Panc1 (cell line): Measurements from ENCODE around the gene FBXW7.

Experiments
- POLR2AphosphoS5 ChIP-seq: IDR thresholded peaks from 2 replicates; pipeline ENCODE4 v1.6.1; 2012; ENCODE audit warnings: mild to moderate bottlenecking, low read depth, low read length, moderate library complexity
- REST ChIP-seq, 2 experiments: IDR thresholded peaks; 2 replicates each; pipeline ENCODE4 v1.6.1; 2011 to 2012; ENCODE audit warnings: low read depth in 2 of 2, control low read depth in 1 of 2, low read length in 1 of 2, mild to moderate bottlenecking in 1 of 2, moderate library complexity in 1 of 2; ENCODE audit not compliant: insufficient read depth in 1 of 2
- SIN3A ChIP-seq: IDR thresholded peaks from 2 replicates; pipeline ENCODE4 v1.6.1; 2012; ENCODE audit warnings: low read depth, mild to moderate bottlenecking, low read length, moderate library complexity, borderline replicate concordance; ENCODE audit not compliant: insufficient read depth
- TF ChIP-seq, protein P1 (sequence below): fragments of 450-650 bp; IDR thresholded peaks from 2 replicates; pipeline ENCODE4 v1.5.1; 2017; ENCODE audit warnings: mild to moderate bottlenecking

- TF ChIP-seq, protein P1, sequence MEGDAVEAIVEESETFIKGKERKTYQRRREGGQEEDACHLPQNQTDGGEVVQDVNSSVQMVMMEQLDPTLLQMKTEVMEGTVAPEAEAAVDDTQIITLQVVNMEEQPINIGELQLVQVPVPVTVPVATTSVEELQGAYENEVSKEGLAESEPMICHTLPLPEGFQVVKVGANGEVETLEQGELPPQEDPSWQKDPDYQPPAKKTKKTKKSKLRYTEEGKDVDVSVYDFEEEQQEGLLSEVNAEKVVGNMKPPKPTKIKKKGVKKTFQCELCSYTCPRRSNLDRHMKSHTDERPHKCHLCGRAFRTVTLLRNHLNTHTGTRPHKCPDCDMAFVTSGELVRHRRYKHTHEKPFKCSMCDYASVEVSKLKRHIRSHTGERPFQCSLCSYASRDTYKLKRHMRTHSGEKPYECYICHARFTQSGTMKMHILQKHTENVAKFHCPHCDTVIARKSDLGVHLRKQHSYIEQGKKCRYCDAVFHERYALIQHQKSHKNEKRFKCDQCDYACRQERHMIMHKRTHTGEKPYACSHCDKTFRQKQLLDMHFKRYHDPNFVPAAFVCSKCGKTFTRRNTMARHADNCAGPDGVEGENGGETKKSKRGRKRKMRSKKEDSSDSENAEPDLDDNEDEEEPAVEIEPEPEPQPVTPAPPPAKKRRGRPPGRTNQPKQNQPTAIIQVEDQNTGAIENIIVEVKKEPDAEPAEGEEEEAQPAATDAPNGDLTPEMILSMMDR, result no peak
- TF ChIP-seq REST (IDR thresholded peaks at IDR 0.05; ENCODE audit: insufficient read depth in 1 of 2, low read depth in 2 of 2, low read length in 1 of 2), result no peak
- TF ChIP-seq SIN3A, result no peak
- no peak for TF ChIP-seq POLR2AphosphoS5
Measured at GRCh38 chr4:152431784-152432183, 104.1 kb downstream of the FBXW7 start.
